DMS153 treated with DMSO at 0.1 percent for 48 hours (cell line): ENCODE results near the gene MT3.

Source experiments
- DNase-seq: peaks from one replicate; lab custom pipeline; 2025; ENCODE audit not compliant: unreplicated experiment; lab: John Stamatoyannopoulos, UW

The MT3 gene

GRCh38 chr16:56628486-56629350 is 39.4 kb downstream of the MT3 start:
- DNase-seq, result no peak

GRCh38 chr16:56629531-56629930 is 40.2 kb downstream of the MT3 start:
- DNase-seq, result no peak

- DNase-seq, result no peak
These were observed 40.8 kb downstream of the MT3 start for GRCh38 chr16:56630134-56630533.

- no peak for DNase-seq
These were observed 41.9 kb downstream of the MT3 start for GRCh38 chr16:56631197-56631596.

GRCh38 chr16:56631832-56632155 is 42.5 kb downstream of the MT3 start:
- no peak for DNase-seq

- DNase-seq, result no peak
These were observed 43.0 kb downstream of the MT3 start, which contains the start of gene MT1M for GRCh38 chr16:56632156-56632847. Gene MT1M (plus strand): TSS chr16:56632659. CDS start chr16:56632732, 73 bp downstream.

GRCh38 chr16:56632848-56633365 is 43.6 kb downstream of the MT3 start:
- DNase-seq, result no peak

GRCh38 chr16:56633535-56633934 is 44.2 kb downstream of the MT3 start:
- no peak for DNase-seq

- no peak for DNase-seq
These were observed 45.5 kb downstream of the MT3 start for GRCh38 chr16:56634715-56635440.

- no peak for DNase-seq
These were observed 46.2 kb downstream of the MT3 start for GRCh38 chr16:56635441-56635967.

- DNase-seq, result no peak
These were observed 47.5 kb downstream of the MT3 start for GRCh38 chr16:56636616-56637413.

- DNase-seq, result no peak
These were observed 48.8 kb downstream of the MT3 start, which contains the start of gene MT1A for GRCh38 chr16:56637814-56638750. Gene MT1A (plus strand): TSS chr16:56638666. CDS start chr16:56638739, 73 bp downstream.

GRCh38 chr16:56639045-56639444 is 49.7 kb downstream of the MT3 start:
- no peak for DNase-seq

- DNase-seq, result no peak
These were observed 50.7 kb downstream of the MT3 start for GRCh38 chr16:56640076-56640475.
